Glomerular endothelial cell (primary cell): ENCODE results near the gene DIS3L2. TPM values are rescaled to one million over a fixed set of nuclear protein-coding genes. Genes with fewer than 3 reads are reported as not detected.

Experiments
- DNase-seq: peaks from one replicate; pipeline ENCODE4 v3.0.0-alpha.2; 2011; ENCODE audit warnings: low read depth, low spot score; ENCODE audit errors: extremely low read depth
- total RNA-seq: library from RNA; depleted of rRNA; stranded (reverse); fragments of >200 nt; gene quantifications from 2 replicates; pipeline ENCODE4 v1.2.3, GENCODE V29; 2015

DIS3L2 gene
- total RNA-seq, 1 donor from 2014 or later, result 33.5 TPM

- no peak for DNase-seq
Observed at GRCh38 chr2:232250246-232251175, 289.0 kb downstream of the DIS3L2 start.

GRCh38 chr2:232255033-232255432, 293.5 kb downstream of the DIS3L2 start:
- DNase-seq, result no peak

- peak; percentile 69 for DNase-seq
Observed at GRCh38 chr2:232260075-232260474, 298.6 kb downstream of the DIS3L2 start.

GRCh38 chr2:232261776-232262175, 300.3 kb downstream of the DIS3L2 start:
- no peak for DNase-seq

- DNase-seq, result no peak
Observed at GRCh38 chr2:232263295-232263694, 301.8 kb downstream of the DIS3L2 start.

GRCh38 chr2:232264081-232264480, 302.6 kb downstream of the DIS3L2 start:
- no peak for DNase-seq

- no peak for DNase-seq
Observed at GRCh38 chr2:232265329-232265728, 303.8 kb downstream of the DIS3L2 start.

DNA sequence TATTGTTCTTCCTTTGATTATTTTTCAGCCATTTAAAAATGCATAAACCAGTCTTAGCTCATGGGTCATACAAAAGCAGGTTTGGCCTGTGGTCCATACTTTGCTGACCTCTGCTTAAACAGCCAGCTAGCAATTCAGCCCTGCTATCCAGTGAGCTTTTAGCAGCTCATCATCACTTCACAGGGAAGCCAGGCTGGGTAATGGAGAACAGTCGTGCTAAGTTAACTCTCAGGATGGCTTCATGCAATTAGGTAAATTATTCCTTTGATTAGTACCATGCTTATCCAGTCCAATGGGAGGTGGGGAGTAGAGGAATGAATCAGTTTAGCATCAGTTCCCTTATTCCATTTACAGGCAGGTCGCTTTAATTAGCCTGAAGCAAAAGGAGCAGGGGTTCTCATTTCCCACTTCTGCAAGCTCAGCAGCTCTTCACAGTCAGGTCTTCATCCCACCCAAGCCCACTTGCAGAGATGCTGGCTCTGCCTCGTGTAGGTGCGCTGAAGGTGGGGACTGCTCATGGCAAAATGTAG, 307.2 kb downstream of the DIS3L2 start:
- DNase-seq, result no peak

- DNase-seq, result no peak
Observed at GRCh38 chr2:232269867-232270266, 308.4 kb downstream of the DIS3L2 start.

GRCh38 chr2:232273903-232274643, 312.6 kb downstream of the DIS3L2 start:
- no peak for DNase-seq

DNA sequence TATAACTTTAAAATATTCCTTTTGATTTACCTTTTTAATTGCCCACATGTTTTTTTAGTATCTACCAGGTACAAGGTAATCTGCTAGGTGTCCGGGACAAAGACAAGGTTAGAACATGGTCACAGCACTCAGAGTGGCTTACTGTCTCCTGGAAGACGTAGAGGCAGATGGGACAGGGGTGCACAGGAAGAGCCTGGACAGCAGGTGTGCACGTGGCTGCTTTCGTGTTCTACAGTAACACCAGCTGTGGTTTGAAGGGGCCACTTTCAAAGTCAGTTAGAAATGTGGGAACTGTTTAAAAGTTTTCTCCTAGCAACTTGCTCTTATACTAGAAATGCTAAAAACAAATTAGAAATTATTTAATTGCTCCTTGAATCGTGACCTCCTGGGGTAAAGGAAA, 314.2 kb downstream of the DIS3L2 start:
- no peak for DNase-seq

- DNase-seq, result no peak
Observed at GRCh38 chr2:232276084-232276732, 314.7 kb downstream of the DIS3L2 start.

- no peak for DNase-seq
Observed at GRCh38 chr2:232276733-232277313, 315.3 kb downstream of the DIS3L2 start.

GRCh38 chr2:232278534-232278933, 317.0 kb downstream of the DIS3L2 start:
- DNase-seq, result no peak

DNA sequence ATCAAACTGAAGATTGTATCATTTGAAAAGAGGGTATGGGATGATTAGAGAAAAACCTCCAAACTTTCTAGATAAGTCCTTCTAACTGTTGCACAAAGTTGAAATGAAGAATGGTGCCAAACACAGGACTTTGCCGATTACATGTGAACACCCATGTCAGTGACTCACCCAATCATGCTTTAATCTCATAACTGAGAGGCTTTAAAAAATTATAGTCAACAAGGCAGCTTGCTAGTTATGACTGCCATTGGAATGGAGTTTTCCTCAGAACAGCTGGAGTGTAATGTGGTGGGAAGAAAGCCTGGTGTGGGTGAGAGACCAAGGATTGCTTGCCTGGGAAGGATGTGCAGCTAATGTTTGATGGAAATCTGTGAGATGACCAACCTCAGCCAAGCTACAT, 318.8 kb downstream of the DIS3L2 start:
- DNase-seq, result no peak

- DNase-seq, result no peak
Observed at GRCh38 chr2:232281858-232282507, 320.5 kb downstream of the DIS3L2 start.

GRCh38 chr2:232282508-232283055, 321.1 kb downstream of the DIS3L2 start:
- no peak for DNase-seq

DNA sequence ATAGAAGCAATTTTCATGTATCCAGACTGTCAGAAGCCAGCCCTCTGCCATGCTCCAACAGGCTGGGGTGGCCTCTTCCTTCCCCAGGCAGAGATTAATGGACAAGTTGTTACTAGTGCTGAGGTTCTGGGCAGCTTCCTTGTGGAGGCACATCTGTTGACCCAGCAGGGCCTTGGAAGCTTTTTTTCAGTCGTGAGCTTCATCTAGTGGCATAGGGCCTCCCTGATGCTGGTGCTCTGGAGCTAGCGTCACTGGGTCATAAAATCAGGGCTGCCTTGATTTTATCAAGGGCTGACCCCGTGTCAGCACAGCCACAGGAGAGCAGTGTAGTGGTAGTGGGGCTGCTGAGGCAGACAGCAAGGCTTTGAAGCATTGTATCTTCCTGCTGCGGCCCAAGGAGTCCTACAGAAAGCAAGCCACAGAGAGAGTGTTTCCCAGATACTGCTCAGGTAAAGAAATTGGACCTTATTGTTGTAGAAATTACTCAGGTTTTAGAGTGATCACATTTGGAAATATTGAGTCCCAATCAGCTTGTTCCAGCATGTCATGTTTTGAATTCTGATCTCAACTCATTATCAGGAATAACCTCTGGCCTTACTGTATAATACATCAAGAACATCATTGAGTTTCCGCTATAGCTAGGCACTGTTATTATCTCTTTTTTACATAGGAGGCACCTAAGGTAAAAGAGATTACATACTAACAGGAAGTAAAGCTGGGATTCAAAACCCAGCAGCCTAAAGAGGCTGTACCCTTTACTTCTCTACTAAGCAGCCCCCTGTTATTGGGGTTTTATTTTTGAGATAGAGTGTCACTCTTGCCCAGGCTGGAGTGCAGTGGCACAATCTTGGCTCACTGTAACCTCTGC, 324.7 kb downstream of the DIS3L2 start:
- DNase-seq, result no peak

DNA sequence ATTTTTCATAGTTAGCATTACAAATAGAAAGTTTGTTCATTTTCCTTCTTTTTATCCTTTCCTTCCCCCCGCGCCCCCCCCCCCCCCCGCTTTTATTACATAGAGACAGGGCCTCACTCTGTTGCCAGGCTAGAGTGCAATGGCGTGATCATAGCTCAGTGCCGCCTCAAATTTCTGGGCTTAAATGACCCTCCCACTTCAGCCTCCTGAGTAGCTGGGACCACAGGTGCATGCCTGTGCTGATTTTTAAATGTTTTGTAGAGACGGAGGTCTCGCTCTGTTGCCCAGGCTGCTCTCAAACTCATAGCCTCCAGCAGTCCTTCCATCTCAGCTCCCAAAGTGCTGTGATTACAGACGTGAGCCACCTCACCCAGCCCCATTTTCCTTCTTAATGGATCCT, 325.8 kb downstream of the DIS3L2 start:
- no peak for DNase-seq
